DMS153 treated with DMSO at 0.1 percent for 48 hours (cell line): ENCODE measurements around the gene DRD1.
"Not testable (repeated sequence)": the region's sequence is repeated elsewhere in the genome, so short reads cannot be mapped to it uniquely, and the experiment has no call there.

Experiments used
- DNase-seq: peaks from one replicate; lab custom pipeline; 2025; ENCODE audit not compliant: unreplicated experiment; lab: John Stamatoyannopoulos, UW

The DRD1 gene

GRCh38 chr5:175468892-175469291 is 24.9 kb upstream of the DRD1 start:
- no peak for DNase-seq

- no peak for DNase-seq
Observed at GRCh38 chr5:175467983-175468690, 24.2 kb upstream of the DRD1 start.

- no peak for DNase-seq
Observed at GRCh38 chr5:175466700-175467318, 22.8 kb upstream of the DRD1 start.

- DNase-seq, result no peak
Observed at GRCh38 chr5:175465282-175465681, 21.3 kb upstream of the DRD1 start.

DNA sequence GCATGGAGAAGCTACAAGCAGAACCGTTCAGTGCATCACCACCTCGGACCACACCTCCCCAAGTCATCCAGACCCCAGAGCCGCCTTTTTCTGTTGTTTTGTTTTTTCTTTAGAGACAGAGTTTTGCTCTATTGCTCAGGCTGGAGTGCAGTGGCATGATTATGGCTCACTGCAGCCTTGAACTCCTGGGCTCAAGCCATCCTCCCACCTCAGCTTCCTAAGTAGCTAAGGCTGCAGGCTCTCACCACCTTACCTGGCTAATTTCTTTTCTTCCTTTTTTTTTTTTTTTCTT is 20.9 kb upstream of the DRD1 start:
- DNase-seq, result no peak

DNA sequence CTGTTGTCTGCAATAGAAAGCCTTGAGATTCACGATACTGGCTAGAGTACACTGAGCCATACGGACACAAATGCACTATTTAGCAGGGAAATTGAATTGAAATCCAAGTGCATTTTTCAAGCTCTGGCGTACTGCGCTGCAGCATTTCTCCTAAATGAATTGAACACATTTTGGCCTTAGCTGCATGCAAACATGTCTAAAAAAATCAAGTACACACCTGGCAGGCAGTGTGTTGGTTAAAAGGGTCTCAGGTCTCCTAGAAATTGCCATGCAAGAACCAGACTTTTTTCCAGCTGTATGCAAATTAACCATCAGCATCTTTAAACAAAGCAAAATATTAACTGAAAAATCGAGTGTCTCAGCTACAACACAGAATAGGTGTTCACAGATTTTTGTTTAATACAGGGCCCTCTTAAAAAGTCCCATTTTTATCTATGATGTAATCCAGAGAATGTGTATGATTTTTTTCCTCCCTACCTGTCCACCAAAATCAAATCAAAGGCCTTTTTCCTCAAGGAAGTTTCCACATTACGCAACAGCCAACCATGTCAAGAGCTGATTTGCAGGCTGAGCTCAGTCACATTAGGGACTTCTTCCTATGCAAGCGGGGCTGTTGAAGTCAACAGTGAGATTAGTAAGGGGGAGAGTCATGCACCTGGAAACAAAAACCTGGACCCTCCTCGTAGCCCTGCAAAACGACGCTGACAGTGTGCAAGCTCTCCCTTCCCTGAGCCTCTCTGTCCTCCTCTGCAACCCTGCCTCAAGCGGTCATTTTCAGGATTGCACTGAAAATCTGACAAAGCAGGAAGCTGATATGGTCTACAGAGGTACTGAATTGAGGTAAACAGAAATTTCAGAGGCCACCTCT is 20.3 kb upstream of the DRD1 start:
- DNase-seq, result peak; percentile 51

- DNase-seq, result peak; percentile 42
Observed at GRCh38 chr5:175463641-175464040, 19.7 kb upstream of the DRD1 start.

DNA sequence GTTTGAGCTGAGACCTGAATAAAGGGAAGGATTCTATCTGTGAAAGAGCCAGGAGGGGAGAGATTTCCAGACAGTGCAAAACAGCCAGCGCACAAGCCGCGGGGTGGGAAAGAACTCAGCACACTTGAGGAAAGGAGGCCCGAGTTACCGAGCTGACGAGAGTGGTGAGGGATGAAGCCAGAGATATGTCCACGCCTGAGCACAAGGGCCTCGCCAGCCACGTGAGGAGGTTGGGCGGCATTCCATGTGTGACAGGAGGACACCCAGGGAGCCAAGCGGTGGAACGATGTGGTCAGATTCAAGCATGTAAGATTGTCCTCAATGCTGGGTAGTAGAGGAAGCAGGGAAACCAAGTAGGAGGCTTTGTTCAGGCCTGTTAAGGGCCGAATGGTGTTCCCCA is 17.4 kb upstream of the DRD1 start:
- no peak for DNase-seq

GRCh38 chr5:175460552-175460951 is 16.6 kb upstream of the DRD1 start:
- no peak for DNase-seq

- DNase-seq, result peak; percentile 4
Observed at GRCh38 chr5:175460126-175460525, 16.1 kb upstream of the DRD1 start.

GRCh38 chr5:175457466-175457865 is 13.5 kb upstream of the DRD1 start:
- no peak for DNase-seq

GRCh38 chr5:175456105-175456742 is 12.2 kb upstream of the DRD1 start:
- no peak for DNase-seq

DNA sequence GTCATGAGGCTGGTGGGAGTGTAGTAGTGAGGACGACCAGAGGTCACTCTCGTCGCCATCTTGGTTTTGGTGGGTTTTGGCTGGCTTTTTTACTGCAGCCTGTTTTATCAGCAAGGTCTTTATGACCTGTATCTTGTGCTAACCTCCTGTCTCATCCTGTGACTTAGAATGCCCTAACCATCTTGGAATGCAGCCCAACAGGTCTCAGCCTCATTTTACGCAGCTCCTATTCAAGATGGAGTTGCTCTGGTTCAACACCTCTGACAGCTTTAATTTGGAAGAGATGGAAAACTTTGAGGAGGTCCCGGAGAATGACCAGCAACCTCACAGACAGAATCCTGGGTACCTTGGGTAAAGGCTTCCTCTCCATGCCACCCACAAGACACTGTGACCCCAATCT is 10.4 kb upstream of the DRD1 start:
- not testable (repeated sequence) for DNase-seq

DNA sequence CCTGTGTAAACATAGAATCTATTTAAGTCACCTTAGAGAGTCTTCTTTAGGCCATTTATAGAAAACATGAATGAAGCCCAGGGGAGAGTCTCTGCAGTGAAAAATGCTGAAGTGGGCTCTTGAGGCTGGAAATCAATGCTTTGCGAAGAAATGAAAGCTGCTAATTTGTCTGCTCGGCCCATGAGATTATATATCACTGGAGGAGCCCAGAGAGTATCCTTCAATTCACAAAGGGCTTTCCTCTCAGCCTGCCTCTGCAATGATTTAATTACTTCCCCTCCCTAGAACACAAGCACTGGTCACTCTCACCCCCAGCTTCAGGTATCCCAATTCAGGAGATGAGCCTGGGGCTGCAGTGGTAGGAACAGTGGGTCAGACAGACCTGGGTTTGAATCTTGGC is 8.2 kb upstream of the DRD1 start:
- no peak for DNase-seq

DNA sequence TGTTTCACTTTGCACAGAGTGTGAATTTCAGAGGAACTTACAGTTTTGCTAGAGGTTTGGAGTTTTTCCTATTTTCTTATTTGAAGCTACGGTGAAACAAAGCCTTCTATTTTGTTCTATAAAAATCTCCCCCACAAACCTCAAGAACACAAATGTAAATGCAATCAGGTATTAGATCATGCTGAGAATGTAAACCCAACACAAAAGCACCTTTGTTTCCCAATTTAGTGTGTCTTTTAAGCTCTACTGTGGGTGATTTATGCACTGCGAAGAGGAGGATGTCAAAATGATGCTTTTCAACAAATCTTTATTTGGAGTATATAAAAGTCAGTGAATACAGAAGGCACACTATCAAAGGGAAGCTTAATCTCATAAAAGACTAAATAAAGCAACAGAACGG is 4.3 kb upstream of the DRD1 start:
- no peak for DNase-seq

- no peak for DNase-seq
Observed at GRCh38 chr5:175447571-175447970, 3.6 kb upstream of the DRD1 start.

- DNase-seq, result not testable (repeated sequence)
Observed at GRCh38 chr5:175446378-175446777, 2.4 kb upstream of the DRD1 start.

- DNase-seq, result no peak
Observed at GRCh38 chr5:175444905-175445456, 999 bp upstream of the DRD1 start.

DNA sequence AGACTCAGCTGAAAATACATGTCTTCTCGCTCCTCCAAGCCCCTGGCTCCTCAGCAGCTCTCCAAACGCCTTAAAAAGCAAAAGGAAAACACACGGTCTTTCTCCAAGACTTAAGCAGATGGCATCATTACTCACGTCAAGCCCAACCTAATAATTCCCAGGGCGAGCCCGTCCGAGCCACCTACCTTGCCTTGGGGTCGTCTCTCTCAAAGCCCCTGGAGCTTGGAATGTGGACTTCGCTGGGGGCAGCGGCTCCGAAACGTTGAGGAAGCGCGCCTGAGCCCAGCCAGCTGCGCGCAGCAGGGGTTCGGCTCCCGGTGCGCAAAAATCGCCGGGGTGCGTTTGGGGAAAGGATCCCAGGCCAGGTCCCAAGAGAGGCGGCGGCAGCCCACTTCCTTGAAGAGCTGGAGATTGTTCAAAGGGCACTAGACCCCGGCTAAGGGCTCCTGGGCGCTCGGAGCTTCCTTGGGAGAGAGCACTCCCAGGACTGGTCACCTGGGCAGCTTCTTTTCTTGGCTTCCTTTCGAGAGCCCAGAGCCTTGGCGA is 395 bp downstream of the DRD1 start:
- no peak for DNase-seq

- no peak for DNase-seq
Observed at GRCh38 chr5:175438234-175438857, 5.6 kb downstream of the DRD1 start.

GRCh38 chr5:175436359-175436758 is 7.6 kb downstream of the DRD1 start:
- no peak for DNase-seq
